Fibroblast of lung (primary cell): ENCODE data around the gene HBA2. TPM values are rescaled to one million over a fixed set of nuclear protein-coding genes. Genes with fewer than 3 reads are reported as not detected.
A peak's percentile ranks its signal among the peaks of the same experiment; 100 is the strongest.

Experiments used
- DNase-seq, 2 donors: peaks; one replicate each; pipeline versions ENCODE4 v3.0.0 to v3.0.0-alpha.2; 2010; ENCODE audit warnings: low read depth in 2 of 2
- H2AFZ ChIP-seq: 2 replicates; pipeline ENCODE4 v1.5.1; 2012; ENCODE audit warnings: low read length, control low read depth, inconsistent platforms
- H3K27ac ChIP-seq: 2 replicates; pipeline ENCODE4 v1.5.1; 2011; ENCODE audit warnings: low read length, control low read depth; ENCODE audit not compliant: insufficient read depth
- H3K27me3 ChIP-seq: 2 replicates; pipeline ENCODE4 v1.5.1; 2011; ENCODE audit warnings: mild to moderate bottlenecking, low read length; ENCODE audit not compliant: control insufficient read depth, insufficient read depth
- H3K36me3 ChIP-seq: 2 replicates; pipeline ENCODE4 v1.5.1; 2011; ENCODE audit warnings: low read length; ENCODE audit not compliant: control insufficient read depth, insufficient read depth
- H3K4me1 ChIP-seq: 2 replicates; pipeline ENCODE4 v1.5.1; 2011; ENCODE audit warnings: low read length; ENCODE audit not compliant: control insufficient read depth, insufficient read depth; ENCODE audit errors: extremely low read depth
- H3K4me2 ChIP-seq: 2 replicates; pipeline ENCODE4 v1.5.1; 2011; ENCODE audit warnings: low read length, control low read depth; ENCODE audit not compliant: insufficient read depth; ENCODE audit errors: extremely low read depth
- H3K4me3 ChIP-seq, 4 experiments: fragments of 200-600 bp in 1 of 4; sonication (generic) in 1 of 4; replicated peaks in 1 of 4; 2 replicates each; pipeline ENCODE4 v1.5.1; 2011 to 2016; ENCODE audit warnings: low read length in 4 of 4, low read depth in 3 of 4, mild to moderate bottlenecking in 3 of 4, control low read depth in 2 of 4, inconsistent platforms in 1 of 4, mixed read lengths in 1 of 4; ENCODE audit not compliant: insufficient read depth in 1 of 4; ENCODE audit errors: control extremely low read depth in 1 of 4
- H3K79me2 ChIP-seq: 2 replicates; pipeline ENCODE4 v1.5.1; 2012; ENCODE audit warnings: mild to moderate bottlenecking, low read length, inconsistent platforms; ENCODE audit not compliant: control insufficient read depth, insufficient read depth
- H3K9ac ChIP-seq: 2 replicates; pipeline ENCODE4 v1.5.1; 2011; ENCODE audit warnings: mild to moderate bottlenecking, low read length, control low read depth; ENCODE audit not compliant: insufficient read depth
- H3K9me3 ChIP-seq: 2 replicates; pipeline ENCODE4 v1.5.1; 2012; ENCODE audit warnings: low read depth, low read length; ENCODE audit not compliant: control insufficient read depth, insufficient read depth
- H4K20me1 ChIP-seq: 2 replicates; pipeline ENCODE4 v1.5.1; 2011; ENCODE audit warnings: low read length; ENCODE audit not compliant: control insufficient read depth, insufficient read depth; ENCODE audit errors: extremely low read depth
- CTCF ChIP-seq, 2 donors: IDR thresholded peaks in 1 of 2; conservative IDR thresholded peaks in 1 of 2; 1 replicate in 1 of 2; 2 replicates in 1 of 2; pipeline ENCODE4 v1.5.1; 2011 to 2012; ENCODE audit warnings: low read length in 2 of 2, control low read depth in 1 of 2, inconsistent platforms in 1 of 2, low read depth in 1 of 2, mild to moderate bottlenecking in 1 of 2
- EZH2 ChIP-seq: IDR thresholded peaks from 2 replicates; pipeline ENCODE4 v1.5.1; 2012; ENCODE audit warnings: low read length, control low read depth, mild to moderate bottlenecking; ENCODE audit errors: missing control alignments
- polyA plus RNA-seq, 2 donors: library from polyadenylated mRNA; depleted of rRNA in 1 of 2; stranded (reverse) in 1 of 2; unstranded in 1 of 2; fragments of >200 nt; gene quantifications; 2 replicates each; pipeline ENCODE4 v1.2.1, GENCODE V29; 2011 to 2012; ENCODE audit warnings: missing spikeins in 1 of 2
- total RNA-seq: library from RNA; depleted of rRNA; stranded (reverse); fragments of >200 nt; gene quantifications from 2 replicates; pipeline ENCODE4 v1.2.1, GENCODE V29; 2014

HBA2 gene
- total and polyA plus RNA-seq, 2 donors (not counting 1 experiment from before 2014, with no cell fraction given), result not detected

- H3K9me3 ChIP-seq, result no peaks in the 10 kb centered on the region
- no peak overlapping the region for H3K4me2 ChIP-seq
- no peak overlapping the region for H2AFZ ChIP-seq
- H3K9ac ChIP-seq, result no peak overlapping the region
- peaks cover 4% of the 10 kb centered on the region for H3K36me3 ChIP-seq
- H3K27ac ChIP-seq, result no peak overlapping the region
- DNase-seq, result no peak
- H3K27me3 ChIP-seq, result peaks cover 32% of the 10 kb centered on the region
- H3K4me3 ChIP-seq, result no peak overlapping the region
- TF ChIP-seq CTCF (conservative IDR thresholded peaks at IDR 0.05 in 1 of 2, IDR thresholded peaks at IDR 0.05 in 1 of 2; ENCODE audit: low read depth in 1 of 2, low read length in 2 of 2) (no peak), EZH2 (no peak)
- peaks cover 6% of the 10 kb centered on the region for H3K4me1 ChIP-seq
- H3K79me2 ChIP-seq, result no peaks in the 10 kb centered on the region
- no peaks in the 10 kb centered on the region for H4K20me1 ChIP-seq
Observed at GRCh38 chr16:179211-180092, 6.8 kb downstream of the HBA2 start.

- H3K4me2 ChIP-seq, result peak within 1 kb of the TSS; percentile 72
- no peak within 1 kb of the TSS for H3K9ac ChIP-seq
- no peaks in the 10 kb centered on the region for H3K79me2 ChIP-seq
- no peak within 1 kb of the TSS for H2AFZ ChIP-seq
- peaks cover 6% of the 10 kb centered on the region for H3K4me1 ChIP-seq
- TF ChIP-seq EZH2 (no peak), CTCF (conservative IDR thresholded peaks at IDR 0.05 in 1 of 2, IDR thresholded peaks at IDR 0.05 in 1 of 2; ENCODE audit: low read depth in 1 of 2, low read length in 2 of 2) (peak; percentile 10 to 19)
- H3K4me3 ChIP-seq, result peak within 1 kb of the TSS in 2 of 4 experiments; percentile 12 to 46
- DNase-seq, result peak in 1 of 2 donors; percentile 24
- H3K36me3 ChIP-seq, result peaks cover 4% of the 10 kb centered on the region
- peaks cover 26% of the 10 kb centered on the region for H3K27me3 ChIP-seq
- H4K20me1 ChIP-seq, result no peaks in the 10 kb centered on the region
- no peak within 1 kb of the TSS for H3K27ac ChIP-seq
- no peaks in the 10 kb centered on the region for H3K9me3 ChIP-seq
Observed at GRCh38 chr16:180101-180675, 7.5 kb downstream of the HBA2 start, which contains the start of gene HBQ1. TSS of gene HBQ1 (plus strand) at chr16:180459. CDS start at chr16:180487, 28 bp downstream.

GRCh38 chr16:180681-181564, 8.2 kb downstream of the HBA2 start:
- peaks cover 6% of the 10 kb centered on the region for H3K4me1 ChIP-seq
- TF ChIP-seq EZH2 (no peak), CTCF (conservative IDR thresholded peaks at IDR 0.05 in 1 of 2, IDR thresholded peaks at IDR 0.05 in 1 of 2; ENCODE audit: low read depth in 1 of 2, low read length in 2 of 2) (no peak)
- H3K9me3 ChIP-seq, result no peaks in the 10 kb centered on the region
- H3K4me3 ChIP-seq, result peak overlapping the region in 2 of 4 experiments; percentile 12 to 46
- peaks cover 21% of the 10 kb centered on the region for H3K27me3 ChIP-seq
- H3K79me2 ChIP-seq, result no peaks in the 10 kb centered on the region
- no peak overlapping the region for H3K9ac ChIP-seq
- H2AFZ ChIP-seq, result no peak overlapping the region
- peak overlapping the region; percentile 72 for H3K4me2 ChIP-seq
- H4K20me1 ChIP-seq, result no peaks in the 10 kb centered on the region
- DNase-seq, result peak; percentile 52 to 57
- H3K27ac ChIP-seq, result no peak overlapping the region
- peaks cover 8% of the 10 kb centered on the region for H3K36me3 ChIP-seq
